ENCODE data around the gene ARID1B. TPM values are rescaled to one million over a fixed set of nuclear protein-coding genes. Genes with fewer than 3 reads are reported as not detected.

ARID1B gene
- total and polyA plus RNA-seq, 2 donors (not counting 1 experiment from before 2014, with no cell fraction given) = 47.2 to 280 TPM

GRCh38 chr6:157193443-157193996 lies 416.3 kb downstream of the ARID1B start:
- Histone ChIP-seq H3K4me2 (replicated peaks; ENCODE audit: low read depth, low read length, poor library complexity, severe bottlenecking) (no peak overlapping the region), H2AFZ (ENCODE audit: insufficient read depth, low read depth, low read length, poor library complexity, severe bottlenecking) (no peak overlapping the region), H4K20me1 (ENCODE audit: control insufficient read depth, insufficient read depth, low read length, poor library complexity, severe bottlenecking) (no peaks in the 10 kb centered on the region), H3K9ac (ENCODE audit: low read length) (no peak overlapping the region), H3K4me3 (ENCODE audit: control extremely low read depth in 1 of 5, extremely low read depth in 1 of 5, insufficient read depth in 1 of 5, low read depth in 2 of 5, low read length in 4 of 5) (no peak overlapping the region), H3K36me3 (replicated peaks in 1 of 2; ENCODE audit: control extremely low read depth in 1 of 2, control insufficient read depth in 1 of 2, extremely low read depth in 1 of 2, insufficient read depth in 2 of 2, low read length in 1 of 2) (peaks cover 10 to 87% of the 10 kb centered on the region in 2 experiments), H3K4me1 (ENCODE audit: control insufficient read depth in 2 of 2, insufficient read depth in 2 of 2, low read length in 2 of 2) (no peaks in the 10 kb centered on the region), H3K79me2 (ENCODE audit: control insufficient read depth, insufficient read depth, low read length) (no peaks in the 10 kb centered on the region), H3K9me3 (ENCODE audit: control extremely low read depth in 1 of 3, control insufficient read depth in 2 of 3, insufficient read depth in 1 of 3, low read length in 2 of 3) (no peaks in the 10 kb centered on the region), H3K27me3 (replicated peaks in 1 of 4; ENCODE audit: control extremely low read depth in 1 of 4, control insufficient read depth in 3 of 4, insufficient read depth in 4 of 4, low read length in 3 of 4) (no peaks in the 10 kb centered on the region), H3K27ac (ENCODE audit: low read length in 2 of 2) (no peak overlapping the region)
- ChIA-PET POLR2A (no interaction called here), CTCF (no interaction called here)
- intact Hi-C loops (cut with micrococcal nuclease) = no loop called here
- DNase-seq (no peak), ATAC-seq (ENCODE audit: low read depth) (no peak)
- Mint-ChIP-seq H3K27ac (no peak overlapping the region), H3K9me3 (ENCODE audit: insufficient read depth) (no peaks in the 10 kb centered on the region), H3K4me1 (no peaks in the 10 kb centered on the region), H3K27me3 (no peaks in the 10 kb centered on the region), H3K4me3 (no peak overlapping the region)
- WGBS (ENCODE audit: insufficient coverage) = 95% methylated on average over 4 of the region's 5 CpGs
- TF ChIP-seq EZH2 (IDR thresholded peaks at IDR 0.05; ENCODE audit: borderline replicate concordance, insufficient read depth, low read depth, low read length, poor library complexity, severe bottlenecking) (no peak), CTCF (IDR thresholded peaks at IDR 0.05) (no peak)

- Histone ChIP-seq H3K9ac (ENCODE audit: low read length) (no peak overlapping the region), H3K36me3 (replicated peaks in 1 of 2; ENCODE audit: control extremely low read depth in 1 of 2, control insufficient read depth in 1 of 2, extremely low read depth in 1 of 2, insufficient read depth in 2 of 2, low read length in 1 of 2) (peaks cover 10 to 91% of the 10 kb centered on the region in 2 experiments), H3K9me3 (ENCODE audit: control extremely low read depth in 1 of 3, control insufficient read depth in 2 of 3, insufficient read depth in 1 of 3, low read length in 2 of 3) (no peaks in the 10 kb centered on the region), H3K4me1 (ENCODE audit: control insufficient read depth in 2 of 2, insufficient read depth in 2 of 2, low read length in 2 of 2) (no peaks in the 10 kb centered on the region), H3K27ac (ENCODE audit: low read length in 2 of 2) (no peak overlapping the region), H3K4me3 (ENCODE audit: control extremely low read depth in 1 of 5, extremely low read depth in 1 of 5, insufficient read depth in 1 of 5, low read depth in 2 of 5, low read length in 4 of 5) (no peak overlapping the region), H3K27me3 (replicated peaks in 1 of 4; ENCODE audit: control extremely low read depth in 1 of 4, control insufficient read depth in 3 of 4, insufficient read depth in 4 of 4, low read length in 3 of 4) (no peaks in the 10 kb centered on the region), H3K79me2 (ENCODE audit: control insufficient read depth, insufficient read depth, low read length) (no peaks in the 10 kb centered on the region), H3K4me2 (replicated peaks; ENCODE audit: low read depth, low read length, poor library complexity, severe bottlenecking) (no peak overlapping the region), H2AFZ (ENCODE audit: insufficient read depth, low read depth, low read length, poor library complexity, severe bottlenecking) (no peak overlapping the region), H4K20me1 (ENCODE audit: control insufficient read depth, insufficient read depth, low read length, poor library complexity, severe bottlenecking) (no peaks in the 10 kb centered on the region)
- Mint-ChIP-seq H3K4me3 (no peak overlapping the region), H3K27me3 (no peaks in the 10 kb centered on the region), H3K27ac (no peak overlapping the region), H3K9me3 (ENCODE audit: insufficient read depth) (no peaks in the 10 kb centered on the region), H3K4me1 (no peaks in the 10 kb centered on the region)
- intact Hi-C loops (cut with micrococcal nuclease) = no loop called here
- TF ChIP-seq CTCF (IDR thresholded peaks at IDR 0.05) = no peak
- no peak for TF ChIP-seq EZH2 (IDR thresholded peaks at IDR 0.05; ENCODE audit: borderline replicate concordance, insufficient read depth, low read depth, low read length, poor library complexity, severe bottlenecking)
- DNase-seq = no peak
- CTCF ChIA-PET = interaction anchor here (0.9 kb wide), 1 partner anchor 16 kb away, joined by 3 read pairs; no protein-coding TSS in a partner anchor
- POLR2A ChIA-PET = no interaction called here
- ATAC-seq (ENCODE audit: low read depth) = no peak
- no CpG with 5 or more reads among the region's 2 CpGs for WGBS (ENCODE audit: insufficient coverage)
Measured at GRCh38 chr6:157194110-157194509, 416.9 kb downstream of the ARID1B start.
